K562 (cell line): ENCODE results near the gene CYB5R3. TPM values are rescaled to one million over a fixed set of nuclear protein-coding genes. Genes with fewer than 3 reads are reported as not detected.
A peak's percentile ranks its signal among the peaks of the same experiment; 100 is the strongest.

ENCODE experiments used
- CHD4 ChIP-seq: fragments of 200-600 bp; sonication (generic); IDR thresholded peaks from 3 replicates; pipeline ENCODE4 v1.6.1; 2012; ENCODE audit warnings: low read depth, mild to moderate bottlenecking, mixed read lengths, low read length, inconsistent platforms; ENCODE audit not compliant: insufficient read depth, insufficient replicate concordance, poor library complexity, severe bottlenecking
- CLOCK ChIP-seq: fragments of 250-450 bp; sonication (Bioruptor Pico); IDR thresholded peaks from 2 replicates; pipeline ENCODE4 v1.4.0; 2020; ENCODE audit warnings: mild to moderate bottlenecking, moderate library complexity, borderline replicate concordance
- ETV6 ChIP-seq, 3 experiments: fragments of 150-350 bp in 1 of 3; sonication (generic) in 1 of 3; formaldehyde crosslinking in 1 of 3; IDR thresholded peaks; 2 replicates each; pipeline versions ENCODE4 v1.6.1 to v1.8.0; 2014 to 2022; ENCODE audit warnings: borderline replicate concordance in 2 of 3, low read depth in 2 of 3, antibody characterized with exemption in 1 of 3, low read length in 1 of 3, mild to moderate bottlenecking in 1 of 3, missing genetic modification reagents in 1 of 3
- FIP1L1 ChIP-seq: fragments of 200-400 bp; formaldehyde crosslinking; IDR thresholded peaks from 2 replicates; pipeline ENCODE4 v1.6.1; 2018; ENCODE audit warnings: mild to moderate bottlenecking, low read depth, low read length; ENCODE audit not compliant: poor library complexity, severe bottlenecking
- HDAC8 ChIP-seq: fragments of 450-650 bp; IDR thresholded peaks from 2 replicates; pipeline ENCODE4 v1.6.1; 2016; ENCODE audit warnings: mild to moderate bottlenecking, missing genetic modification characterization, moderate library complexity, missing compliant biosample characterization
- MEF2D ChIP-seq: conservative IDR thresholded peaks from 2 replicates; pipeline ENCODE4 v1.6.1; 2016; ENCODE audit warnings: low read depth, missing genetic modification characterization, missing compliant biosample characterization
- MEIS2 ChIP-seq: fragments of 450-650 bp; IDR thresholded peaks from 2 replicates; pipeline ENCODE4 v1.6.1; 2014; ENCODE audit warnings: mild to moderate bottlenecking; ENCODE audit not compliant: partially characterized antibody
- MLLT1 ChIP-seq, 2 experiments: fragments of 450-650 bp; IDR thresholded peaks; 2 replicates each; pipeline ENCODE4 v1.6.1; 2016
- MTA2 ChIP-seq: fragments of 450-650 bp; IDR thresholded peaks from 2 replicates; pipeline ENCODE4 v1.6.1; 2016; ENCODE audit warnings: low read depth
- NCOR1 ChIP-seq: fragments of 450-650 bp; IDR thresholded peaks from 2 replicates; pipeline ENCODE4 v1.6.1; 2016; ENCODE audit warnings: mild to moderate bottlenecking, moderate library complexity
- RCOR1 ChIP-seq, 2 experiments: IDR thresholded peaks; 2 replicates each; pipeline ENCODE4 v1.6.1; 2012; ENCODE audit warnings: low read depth in 2 of 2, low read length in 2 of 2, borderline replicate concordance in 1 of 2, improper control_type of control experiment in 1 of 2
- RUNX1 ChIP-seq: sonication (generic); IDR thresholded peaks from 2 replicates; pipeline ENCODE4 v1.6.1; 2016; ENCODE audit warnings: antibody characterized with exemption, low read depth
- SREBF1 ChIP-seq: fragments of 150-350 bp; IDR thresholded peaks from 2 replicates; pipeline ENCODE4 v1.6.1; 2014; ENCODE audit warnings: antibody characterized with exemption, low read depth, low read length, borderline replicate concordance
- SREBF2 ChIP-seq: sonication (generic); formaldehyde crosslinking; IDR thresholded peaks from 2 replicates; pipeline ENCODE4 v1.4.0; 2020; ENCODE audit warnings: mild to moderate bottlenecking, missing genetic modification reagents
- TFE3 ChIP-seq: fragments of 450-650 bp; formaldehyde crosslinking; IDR thresholded peaks from 2 replicates; pipeline ENCODE4 v1.4.0; 2020; ENCODE audit warnings: mild to moderate bottlenecking, mixed read lengths
- WHSC1 ChIP-seq: IDR thresholded peaks from one replicate; pipeline ENCODE4 v1.6.1; 2012; ENCODE audit warnings: low read length, control low read depth, inconsistent platforms
- ZC3H4 ChIP-seq: sonication (generic); formaldehyde crosslinking; IDR thresholded peaks from 2 replicates; pipeline ENCODE4 v1.9.0; 2021; ENCODE audit warnings: missing genetic modification reagents, borderline replicate concordance
- ZEB2 ChIP-seq: fragments of 450-650 bp; IDR thresholded peaks from 2 replicates; pipeline ENCODE4 v1.6.1; 2016
- ZNF232 ChIP-seq: sonication (generic); formaldehyde crosslinking; IDR thresholded peaks from 2 replicates; pipeline ENCODE4 v1.8.0; 2022; ENCODE audit warnings: mild to moderate bottlenecking, missing genetic modification reagents
- ZSCAN29 ChIP-seq: fragments of 450-650 bp; IDR thresholded peaks from 2 replicates; pipeline ENCODE4 v1.6.1; 2017
- polyA plus RNA-seq, 8 experiments: library from polyadenylated mRNA; depleted of rRNA in 4 of 8; stranded (reverse) in 5 of 8; unstranded in 3 of 8; fragments of >200 nt; fragmentation: Nextera tagmentation in 2 of 8; fragmentation: Illumina TruSeq in 1 of 8; extraction: Ambion mirVana in 2 of 8; extraction: Trizol in 1 of 8; gene quantifications; 2 replicates each; pipeline versions ENCODE4 v1.2.1 to v1.2.3, GENCODE V29; 2011 to 2014; ENCODE audit warnings: inconsistent platforms in 1 of 8, missing spikeins in 1 of 8
- total RNA-seq, 7 experiments: library from RNA; depleted of rRNA in 6 of 7; stranded (reverse); fragments of >200 nt in 6 of 7; fragmentation: Illumina TruSeq in 2 of 7; extraction: Trizol in 2 of 7; gene quantifications; 2 replicates each; pipeline versions ENCODE4 v1.2.1 to v1.2.3, GENCODE V29; 2011 to 2021; ENCODE audit warnings: low replicate concordance in 1 of 7
- TF ChIP-seq, protein P1 (sequence below): fragments of 450-650 bp; formaldehyde crosslinking; IDR thresholded peaks from 2 replicates; pipeline ENCODE4 v1.4.0; 2020; ENCODE audit warnings: mild to moderate bottlenecking, moderate library complexity

Gene CYB5R3
- total and polyA plus RNA-seq, 9 of the 15 experiments (the other 6 are each of a cell fraction or from before 2014, with no cell fraction given): 1.4 to 66.8 (median 23.4) TPM

DNA sequence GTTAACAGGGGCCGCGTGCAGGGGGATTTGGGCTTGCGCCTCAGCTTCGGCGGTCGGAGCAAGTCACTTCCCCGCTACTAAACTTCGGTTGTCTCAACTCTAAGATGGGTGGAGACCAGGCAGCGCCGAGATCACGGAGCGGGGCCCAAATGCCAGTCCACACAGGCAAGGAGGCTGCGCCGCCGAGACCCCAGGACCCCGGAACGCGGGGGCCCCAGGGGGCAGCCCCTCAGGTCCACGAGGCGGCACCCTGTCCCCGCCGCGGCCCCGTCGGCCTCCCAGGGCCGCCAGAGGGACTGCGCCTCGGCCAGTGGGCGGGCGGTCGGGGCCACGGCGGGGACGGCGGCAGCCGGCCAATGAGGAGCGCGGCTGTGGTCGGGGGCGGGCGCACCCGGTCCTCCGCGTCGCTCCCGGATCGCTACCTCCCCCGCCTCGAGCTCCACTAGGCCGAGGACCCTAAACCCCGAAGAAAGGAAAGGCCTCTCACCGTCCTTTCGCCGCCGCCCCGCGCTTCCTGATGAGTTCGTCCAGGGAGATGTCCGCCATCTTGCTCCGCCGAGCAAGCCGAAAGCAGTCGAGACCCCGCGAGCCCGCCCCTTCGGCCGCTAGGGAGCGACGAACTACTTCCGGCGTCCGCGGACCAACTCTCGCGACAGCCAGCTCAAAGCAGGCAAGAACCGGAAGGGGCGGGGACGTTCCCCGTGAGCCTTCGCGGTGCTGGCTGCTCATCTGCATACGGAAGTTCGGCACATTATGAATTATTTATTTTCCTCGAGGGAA is 34.7 kb downstream of the CYB5R3 start, which contains the start of gene POLDIP3 (continued):
- no peak for TF ChIP-seq MEF2D (tag)
- TF ChIP-seq CHD4: no peak
- no peak for TF ChIP-seq MTA2
- no peak for TF ChIP-seq SREBF1
- TF ChIP-seq ETV6 (IDR thresholded peaks at IDR 0.05; ENCODE audit: borderline replicate concordance in 1 of 2, low read depth in 2 of 2, low read length in 1 of 2): no peak
- no peak for TF ChIP-seq ETV6 (CRISPR knock-in tag; IDR thresholded peaks at IDR 0.05; ENCODE audit: borderline replicate concordance)
- no peak for TF ChIP-seq HDAC8 (tag)
- no peak; a peak in 1 of 4 replicates for TF ChIP-seq MLLT1 (IDR thresholded peaks at IDR 0.05)
- TF ChIP-seq RUNX1: no peak
- peak; percentile 39 for TF ChIP-seq FIP1L1
- no peak for TF ChIP-seq WHSC1
- no peak for TF ChIP-seq MEIS2
- TF ChIP-seq ZSCAN29: no peak
- TF ChIP-seq ZNF232 (CRISPR knock-in tag): no peak
- no peak for TF ChIP-seq NCOR1
- no peak for TF ChIP-seq ZEB2
- TF ChIP-seq, protein P1, sequence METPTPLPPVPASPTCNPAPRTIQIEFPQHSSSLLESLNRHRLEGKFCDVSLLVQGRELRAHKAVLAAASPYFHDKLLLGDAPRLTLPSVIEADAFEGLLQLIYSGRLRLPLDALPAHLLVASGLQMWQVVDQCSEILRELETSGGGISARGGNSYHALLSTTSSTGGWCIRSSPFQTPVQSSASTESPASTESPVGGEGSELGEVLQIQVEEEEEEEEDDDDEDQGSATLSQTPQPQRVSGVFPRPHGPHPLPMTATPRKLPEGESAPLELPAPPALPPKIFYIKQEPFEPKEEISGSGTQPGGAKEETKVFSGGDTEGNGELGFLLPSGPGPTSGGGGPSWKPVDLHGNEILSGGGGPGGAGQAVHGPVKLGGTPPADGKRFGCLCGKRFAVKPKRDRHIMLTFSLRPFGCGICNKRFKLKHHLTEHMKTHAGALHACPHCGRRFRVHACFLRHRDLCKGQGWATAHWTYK (CRISPR knock-in tag): no peak
- TF ChIP-seq SREBF2 (CRISPR knock-in tag): no peak
- TF ChIP-seq ZC3H4 (CRISPR knock-in tag): no peak
- TF ChIP-seq TFE3 (CRISPR knock-in tag): no peak
- no peak for TF ChIP-seq RCOR1 (IDR thresholded peaks at IDR 0.05; ENCODE audit: borderline replicate concordance in 1 of 2, low read depth in 2 of 2, low read length in 2 of 2)
- TF ChIP-seq CLOCK: no peak
